ENCODE results near the gene CCDC138.

Gene CCDC138

DNA sequence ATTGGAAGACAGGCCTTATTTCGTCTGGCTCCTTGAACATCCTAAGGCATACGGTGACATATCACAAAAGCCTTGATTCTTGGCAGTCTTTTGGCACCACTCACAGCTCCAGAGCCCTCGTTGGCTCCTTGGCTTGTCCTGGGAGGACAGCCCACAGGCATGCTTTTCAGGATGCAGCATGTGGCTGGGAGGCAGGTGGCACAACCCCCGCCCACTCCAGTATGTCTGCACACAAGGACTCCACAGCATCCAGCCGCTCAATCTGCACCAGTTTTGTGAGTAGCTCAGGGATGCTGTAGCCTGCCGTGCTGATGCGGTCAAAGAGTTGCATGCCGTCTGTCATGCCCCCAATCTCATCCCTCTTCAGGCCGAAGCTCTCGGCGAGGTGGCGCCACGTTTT is 110.2 kb downstream of the CCDC138 start:
- no peak for DNase-seq (ENCODE audit: low read depth)

DNA sequence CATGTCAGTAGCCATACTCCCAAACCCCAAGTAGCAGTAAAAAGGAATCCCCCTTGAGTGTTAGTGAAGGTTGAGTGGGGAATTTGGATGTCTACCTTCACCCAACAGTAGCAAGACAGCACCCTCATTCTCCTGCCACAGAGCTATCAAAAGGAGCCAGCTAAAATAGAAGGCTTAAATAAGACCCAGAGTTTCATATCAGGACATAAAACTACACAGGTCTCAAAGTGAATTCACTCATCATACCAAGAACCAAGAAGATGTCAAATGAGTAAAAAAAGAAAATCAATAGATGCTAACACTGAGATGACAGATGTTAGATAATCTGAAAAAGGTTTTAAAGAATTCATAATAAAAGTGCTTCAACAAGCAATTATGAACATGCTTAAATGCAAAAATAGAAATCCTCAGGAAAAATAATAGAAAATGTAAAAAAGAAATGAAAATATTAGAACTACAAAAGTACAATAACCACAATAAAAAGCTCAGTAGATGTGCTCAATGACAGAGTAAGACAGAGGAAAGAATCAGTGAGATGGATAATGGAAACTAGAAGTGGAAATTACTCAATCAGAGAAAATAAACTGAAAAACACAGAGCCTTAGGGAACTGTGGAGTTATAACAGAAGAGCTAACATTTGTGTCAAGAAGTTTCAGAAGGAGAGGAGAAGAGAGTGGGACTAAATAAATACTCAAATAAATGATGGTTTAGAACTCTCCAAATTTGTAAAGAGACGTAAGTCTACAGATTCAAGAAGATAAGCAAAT is 111.9 kb downstream of the CCDC138 start:
- no peak for DNase-seq (ENCODE audit: low read depth)

DNA sequence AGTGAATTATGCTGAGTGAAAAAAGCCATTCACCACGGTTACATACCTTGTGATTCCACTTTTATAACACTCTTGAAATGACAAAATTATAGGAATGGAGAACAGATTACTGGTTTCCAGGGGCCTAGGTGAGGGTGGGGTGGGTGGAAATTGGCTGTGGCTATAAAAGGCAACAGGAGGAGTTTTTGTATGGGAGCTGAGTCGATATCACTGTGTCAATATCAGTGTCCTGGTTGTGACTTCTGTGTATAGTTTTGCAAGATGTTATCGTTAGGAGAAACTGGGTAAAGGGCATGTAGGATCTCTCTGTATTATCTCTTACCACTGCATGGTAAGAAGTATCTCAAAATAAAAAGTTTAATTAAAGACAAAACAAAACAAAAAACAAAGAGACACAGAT is 118.1 kb downstream of the CCDC138 start:
- DNase-seq (ENCODE audit: low read depth) = no peak

- DNase-seq (ENCODE audit: low read depth) = no peak
Observed at GRCh38 chr2:108905176-108905575, 118.6 kb downstream of the CCDC138 start.

GRCh38 chr2:108905906-108906305 is 119.3 kb downstream of the CCDC138 start:
- no peak for DNase-seq (ENCODE audit: low read depth)

DNA sequence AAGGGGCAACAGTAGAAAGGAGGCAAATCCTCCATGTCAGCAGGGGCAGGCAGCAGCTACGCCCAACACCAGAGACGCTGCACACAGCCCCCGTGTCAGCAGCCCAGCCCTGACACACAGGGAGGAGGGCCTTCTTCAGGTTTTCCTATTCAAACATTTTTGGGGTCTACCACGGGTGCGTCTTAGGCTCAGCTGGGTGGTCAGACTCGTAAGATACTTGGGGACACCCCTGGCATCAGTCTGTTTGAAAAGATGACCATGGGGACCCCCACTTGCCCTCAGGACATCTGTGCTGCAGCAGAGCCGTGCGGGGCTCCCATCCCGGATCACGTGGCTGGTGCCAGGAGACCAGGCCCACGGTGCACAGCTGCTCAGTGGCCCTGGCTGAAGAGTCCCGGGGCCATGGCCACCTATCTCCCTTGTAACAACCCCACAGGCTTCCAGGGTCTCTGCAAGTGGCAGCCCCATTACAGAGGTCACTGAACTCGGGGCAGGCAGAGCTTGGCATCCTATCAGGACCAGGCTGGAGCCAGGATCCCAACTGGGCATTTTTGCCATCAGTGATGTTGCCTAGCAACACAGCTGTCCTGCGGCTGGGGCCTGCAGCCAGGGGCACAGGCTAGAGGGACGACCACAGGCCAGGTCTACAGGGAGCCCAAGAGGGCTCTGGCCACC is 120.0 kb downstream of the CCDC138 start:
- no peak for DNase-seq (ENCODE audit: low read depth)

- DNase-seq (ENCODE audit: low read depth) = no peak
Observed at GRCh38 chr2:108907822-108908712, 121.5 kb downstream of the CCDC138 start.

- DNase-seq (ENCODE audit: low read depth) = no peak
Observed at GRCh38 chr2:108908713-108909070, 122.1 kb downstream of the CCDC138 start.

DNA sequence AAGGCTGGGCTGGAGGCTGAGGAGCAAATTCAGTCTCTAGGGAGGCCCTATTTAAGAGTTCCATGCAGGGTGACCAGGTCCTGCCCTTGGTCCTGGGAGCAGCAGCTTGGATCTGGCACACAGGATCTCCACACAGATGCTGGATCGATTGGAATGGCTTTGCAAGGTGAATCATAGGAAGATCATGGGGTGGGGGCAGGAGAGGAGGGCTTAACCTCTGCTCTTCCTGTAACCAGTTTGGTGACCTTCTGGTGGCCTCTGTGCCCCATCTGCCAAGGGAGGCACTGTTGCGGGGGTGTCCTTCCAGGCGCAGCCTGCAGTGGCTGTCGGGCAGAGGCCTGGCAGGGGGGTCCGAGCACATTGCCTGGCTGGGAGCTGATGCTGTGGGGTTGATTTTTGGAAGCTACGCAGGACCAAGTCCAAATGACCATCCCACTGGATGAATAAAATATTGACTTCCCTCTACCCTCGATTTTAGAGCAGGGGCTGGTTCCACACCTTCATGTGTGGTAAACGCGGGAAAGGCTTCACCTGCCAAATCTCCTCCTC is 122.8 kb downstream of the CCDC138 start:
- no peak for DNase-seq (ENCODE audit: low read depth)

DNA sequence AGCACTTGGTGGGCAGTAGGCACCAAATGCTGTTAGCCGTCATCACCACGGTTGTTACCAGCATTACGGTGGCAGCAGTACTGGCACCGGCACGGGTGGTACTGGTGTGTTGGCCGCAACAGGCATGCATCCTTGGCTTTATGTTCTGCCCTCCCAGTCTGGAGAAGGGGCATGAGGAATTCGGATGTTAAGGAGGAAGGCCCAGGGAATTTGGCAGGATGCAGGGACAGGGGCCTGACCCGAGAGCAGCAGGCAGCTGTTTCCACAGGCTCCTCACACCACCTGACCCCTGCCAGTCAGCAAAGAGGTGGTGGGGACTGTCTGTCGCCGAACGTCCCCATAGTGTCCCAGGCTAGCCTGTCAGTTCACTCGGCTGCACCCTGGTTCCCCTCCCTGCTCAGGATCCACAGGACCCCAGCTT is 123.5 kb downstream of the CCDC138 start:
- DNase-seq (ENCODE audit: low read depth) = no peak

DNA sequence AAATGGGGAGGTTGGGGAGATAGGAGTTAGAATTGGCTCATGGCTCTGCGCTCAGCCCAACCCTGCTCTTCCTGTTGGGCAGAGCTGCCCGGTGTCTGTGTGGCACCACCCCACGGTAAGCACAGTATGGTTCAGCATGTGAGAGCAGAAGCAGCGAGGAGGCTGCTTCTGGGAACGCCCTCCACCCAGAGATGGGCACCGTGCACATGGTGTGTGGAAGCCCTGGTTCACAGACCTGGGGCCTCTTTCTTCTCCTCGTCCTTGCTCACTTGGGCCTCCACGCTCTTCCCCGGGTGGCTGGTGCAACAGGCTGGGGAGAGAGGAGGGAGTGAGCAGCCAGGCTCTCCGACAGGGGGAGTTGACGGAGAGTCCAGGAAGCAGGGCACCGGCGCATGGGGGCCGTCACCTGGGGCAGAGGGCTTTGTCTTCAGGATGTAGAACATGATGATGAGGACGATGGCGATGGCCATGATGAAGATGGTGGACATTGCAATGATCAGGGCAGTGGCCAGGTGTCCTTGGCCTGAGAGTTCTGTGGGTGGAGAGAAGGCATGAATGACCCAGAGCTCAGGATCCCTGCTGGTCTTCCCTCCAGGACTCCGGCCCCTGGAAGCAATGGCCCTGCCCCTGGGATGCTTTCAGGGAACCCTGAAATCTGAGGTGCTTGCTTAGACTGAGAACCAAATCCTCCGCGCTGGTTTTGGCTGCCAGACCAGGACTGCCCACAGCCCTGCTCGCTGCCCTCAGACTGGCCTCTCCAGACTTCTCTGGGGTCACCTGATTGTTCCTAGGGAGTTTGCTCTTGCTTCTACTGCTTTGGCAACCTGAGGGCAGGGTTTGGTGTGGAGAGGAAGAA is 124.2 kb downstream of the CCDC138 start:
- DNase-seq (ENCODE audit: low read depth) = no peak

GRCh38 chr2:108911401-108911800 is 124.8 kb downstream of the CCDC138 start:
- DNase-seq (ENCODE audit: low read depth) = no peak

- DNase-seq (ENCODE audit: low read depth) = no peak
Observed at GRCh38 chr2:108911807-108912628, 125.4 kb downstream of the CCDC138 start.

GRCh38 chr2:108912629-108912902 is 126.0 kb downstream of the CCDC138 start:
- no peak for DNase-seq (ENCODE audit: low read depth)

DNA sequence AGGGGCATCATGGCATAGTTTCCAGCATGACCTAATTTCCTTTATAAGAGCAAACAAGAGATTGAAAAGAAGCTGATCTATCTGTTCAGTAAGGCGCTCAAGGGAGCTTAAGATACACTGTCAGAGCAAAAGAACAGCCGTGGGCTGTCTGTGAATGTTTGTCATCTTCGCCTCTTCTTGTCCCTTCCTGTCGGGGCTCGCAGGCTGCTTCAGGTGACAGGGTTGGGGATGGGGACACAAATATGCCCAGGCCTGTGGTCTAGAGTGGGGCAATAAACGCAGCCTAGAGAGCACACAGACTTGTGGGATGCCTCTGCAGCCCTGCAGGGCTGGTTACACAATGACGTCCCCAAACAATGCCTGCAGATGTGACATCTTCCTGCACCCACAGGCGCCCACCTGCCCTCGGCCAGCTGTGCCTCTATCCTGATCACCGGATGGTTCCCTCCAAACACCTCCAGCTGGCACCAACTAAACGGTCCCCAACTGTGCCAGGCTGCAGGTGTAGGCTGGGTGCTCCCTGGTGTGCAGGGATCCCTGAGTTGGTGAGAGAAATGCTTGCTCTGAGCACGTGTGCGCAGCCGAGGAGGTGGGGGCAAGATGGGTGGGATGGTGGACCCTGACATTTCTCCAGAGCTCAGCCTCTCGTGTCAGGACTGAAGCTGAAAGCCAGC is 129.7 kb downstream of the CCDC138 start:
- no peak for DNase-seq (ENCODE audit: low read depth)

GRCh38 chr2:108916796-108917421 is 130.3 kb downstream of the CCDC138 start:
- DNase-seq (ENCODE audit: low read depth) = no peak

DNA sequence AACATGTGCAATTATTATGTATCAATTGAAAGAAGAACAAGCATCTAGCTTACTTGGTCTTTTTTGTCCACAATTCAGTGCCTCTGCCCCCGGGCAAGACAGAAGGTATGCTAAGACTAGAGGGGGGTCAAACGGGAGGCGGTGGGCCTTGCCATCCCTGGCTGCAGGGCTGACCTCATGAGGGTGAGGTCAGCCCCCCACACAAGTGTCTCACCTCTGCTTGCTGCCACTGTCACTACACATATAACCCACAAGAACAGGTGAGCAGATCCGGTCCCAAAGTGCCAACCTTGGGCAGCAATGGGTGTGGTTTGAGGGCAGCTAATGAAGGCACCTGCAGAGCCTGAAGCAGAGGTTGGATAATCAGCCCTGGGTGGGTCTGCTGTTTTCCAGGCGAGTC is 131.0 kb downstream of the CCDC138 start:
- no peak for DNase-seq (ENCODE audit: low read depth)

GRCh38 chr2:108918156-108918874 is 131.7 kb downstream of the CCDC138 start:
- DNase-seq (ENCODE audit: low read depth) = no peak

- DNase-seq (ENCODE audit: low read depth) = no peak
Observed at GRCh38 chr2:108918941-108919341, 132.4 kb downstream of the CCDC138 start.

Measured in activated T-helper 1 cell treated with Interleukin-2 at 50 U/mL for 16 hours (primary cell).